Measurements from ENCODE around the gene ARHGEF28. TPM values are rescaled to one million over a fixed set of nuclear protein-coding genes. Genes with fewer than 3 reads are reported as not detected.

Gene ARHGEF28
- polyA plus RNA-seq, 1 donor from 2014 or later, result not detected

DNA sequence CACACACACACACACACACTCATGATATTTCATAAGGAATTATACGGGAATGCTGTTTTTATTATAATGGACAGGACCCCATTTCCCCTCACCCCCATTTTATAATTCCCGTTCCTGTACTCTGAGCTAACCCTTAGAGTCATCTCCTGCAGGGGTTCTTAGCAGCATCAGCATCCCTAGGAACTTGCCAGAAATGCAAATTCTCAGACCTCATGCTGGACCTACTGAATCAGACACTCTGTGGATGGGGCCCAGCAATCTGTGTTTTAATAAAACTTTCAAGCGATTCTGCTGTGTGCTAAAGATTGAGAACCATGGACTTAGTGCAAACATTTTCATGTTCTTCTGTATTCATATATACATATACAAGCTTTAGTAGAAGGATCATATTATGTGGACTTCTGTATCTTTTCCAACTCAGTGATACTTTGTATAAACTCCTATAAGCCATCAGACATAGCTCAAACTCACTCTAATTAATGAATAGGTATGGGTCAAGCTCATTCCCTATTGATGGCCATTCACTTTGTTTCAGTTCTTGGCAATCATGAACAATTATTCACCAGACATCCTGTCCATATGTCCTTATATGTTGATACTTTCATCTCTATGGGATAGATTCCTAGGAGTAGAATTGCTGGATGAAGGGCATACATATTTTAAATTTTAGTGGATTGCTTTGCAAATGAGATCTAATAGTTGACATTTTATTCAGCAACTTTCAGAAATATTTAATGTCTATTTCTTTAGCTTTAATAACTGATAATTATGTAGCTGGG is 65.5 kb downstream of the ARHGEF28 start:
- H3K27me3 ChIP-seq (ENCODE audit: insufficient read depth, low read depth, low read length), result no peaks in the 10 kb centered on the region
- H3K9ac ChIP-seq (ENCODE audit: low read length), result no peak overlapping the region
- no peak overlapping the region for H3K4me2 ChIP-seq (ENCODE audit: low read length)
- TF ChIP-seq, protein P1, sequence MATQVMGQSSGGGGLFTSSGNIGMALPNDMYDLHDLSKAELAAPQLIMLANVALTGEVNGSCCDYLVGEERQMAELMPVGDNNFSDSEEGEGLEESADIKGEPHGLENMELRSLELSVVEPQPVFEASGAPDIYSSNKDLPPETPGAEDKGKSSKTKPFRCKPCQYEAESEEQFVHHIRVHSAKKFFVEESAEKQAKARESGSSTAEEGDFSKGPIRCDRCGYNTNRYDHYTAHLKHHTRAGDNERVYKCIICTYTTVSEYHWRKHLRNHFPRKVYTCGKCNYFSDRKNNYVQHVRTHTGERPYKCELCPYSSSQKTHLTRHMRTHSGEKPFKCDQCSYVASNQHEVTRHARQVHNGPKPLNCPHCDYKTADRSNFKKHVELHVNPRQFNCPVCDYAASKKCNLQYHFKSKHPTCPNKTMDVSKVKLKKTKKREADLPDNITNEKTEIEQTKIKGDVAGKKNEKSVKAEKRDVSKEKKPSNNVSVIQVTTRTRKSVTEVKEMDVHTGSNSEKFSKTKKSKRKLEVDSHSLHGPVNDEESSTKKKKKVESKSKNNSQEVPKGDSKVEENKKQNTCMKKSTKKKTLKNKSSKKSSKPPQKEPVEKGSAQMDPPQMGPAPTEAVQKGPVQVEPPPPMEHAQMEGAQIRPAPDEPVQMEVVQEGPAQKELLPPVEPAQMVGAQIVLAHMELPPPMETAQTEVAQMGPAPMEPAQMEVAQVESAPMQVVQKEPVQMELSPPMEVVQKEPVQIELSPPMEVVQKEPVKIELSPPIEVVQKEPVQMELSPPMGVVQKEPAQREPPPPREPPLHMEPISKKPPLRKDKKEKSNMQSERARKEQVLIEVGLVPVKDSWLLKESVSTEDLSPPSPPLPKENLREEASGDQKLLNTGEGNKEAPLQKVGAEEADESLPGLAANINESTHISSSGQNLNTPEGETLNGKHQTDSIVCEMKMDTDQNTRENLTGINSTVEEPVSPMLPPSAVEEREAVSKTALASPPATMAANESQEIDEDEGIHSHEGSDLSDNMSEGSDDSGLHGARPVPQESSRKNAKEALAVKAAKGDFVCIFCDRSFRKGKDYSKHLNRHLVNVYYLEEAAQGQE (IDR thresholded peaks at IDR 0.05; ENCODE audit: borderline replicate concordance), result no peak
- TF ChIP-seq, protein P2, sequence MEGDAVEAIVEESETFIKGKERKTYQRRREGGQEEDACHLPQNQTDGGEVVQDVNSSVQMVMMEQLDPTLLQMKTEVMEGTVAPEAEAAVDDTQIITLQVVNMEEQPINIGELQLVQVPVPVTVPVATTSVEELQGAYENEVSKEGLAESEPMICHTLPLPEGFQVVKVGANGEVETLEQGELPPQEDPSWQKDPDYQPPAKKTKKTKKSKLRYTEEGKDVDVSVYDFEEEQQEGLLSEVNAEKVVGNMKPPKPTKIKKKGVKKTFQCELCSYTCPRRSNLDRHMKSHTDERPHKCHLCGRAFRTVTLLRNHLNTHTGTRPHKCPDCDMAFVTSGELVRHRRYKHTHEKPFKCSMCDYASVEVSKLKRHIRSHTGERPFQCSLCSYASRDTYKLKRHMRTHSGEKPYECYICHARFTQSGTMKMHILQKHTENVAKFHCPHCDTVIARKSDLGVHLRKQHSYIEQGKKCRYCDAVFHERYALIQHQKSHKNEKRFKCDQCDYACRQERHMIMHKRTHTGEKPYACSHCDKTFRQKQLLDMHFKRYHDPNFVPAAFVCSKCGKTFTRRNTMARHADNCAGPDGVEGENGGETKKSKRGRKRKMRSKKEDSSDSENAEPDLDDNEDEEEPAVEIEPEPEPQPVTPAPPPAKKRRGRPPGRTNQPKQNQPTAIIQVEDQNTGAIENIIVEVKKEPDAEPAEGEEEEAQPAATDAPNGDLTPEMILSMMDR (IDR thresholded peaks at IDR 0.05; ENCODE audit: poor library complexity, severe bottlenecking), result no peak
- TF ChIP-seq POLR2AphosphoS5 (IDR thresholded peaks at IDR 0.05) (no peak), RAD21 (conservative IDR thresholded peaks at IDR 0.05) (no peak), SMC3 (conservative IDR thresholded peaks at IDR 0.05; ENCODE audit: poor library complexity) (no peak), EP300 (conservative IDR thresholded peaks at IDR 0.05; ENCODE audit: poor library complexity, severe bottlenecking) (no peak), MXI1 (conservative IDR thresholded peaks at IDR 0.05; ENCODE audit: poor library complexity, severe bottlenecking) (no peak), TAF1 (IDR thresholded peaks at IDR 0.05; ENCODE audit: low read depth) (no peak), EZH2 (IDR thresholded peaks at IDR 0.05; ENCODE audit: borderline replicate concordance, insufficient read depth, low read length, poor library complexity, severe bottlenecking) (no peak)
- no peaks in the 10 kb centered on the region for H4K20me1 ChIP-seq (ENCODE audit: insufficient read depth)
- no peaks in the 10 kb centered on the region for H3K9me2 ChIP-seq (ENCODE audit: insufficient read depth, low read length)
- H3K36me3 ChIP-seq (ENCODE audit: insufficient read depth, low read length), result no peaks in the 10 kb centered on the region
- no peaks in the 10 kb centered on the region for H3F3A ChIP-seq (ENCODE audit: insufficient read depth, low read length, poor library complexity, severe bottlenecking)
- H3K9me3 ChIP-seq (ENCODE audit: low read length), result no peaks in the 10 kb centered on the region
- no peaks in the 10 kb centered on the region for H3K79me2 ChIP-seq (replicated peaks; ENCODE audit: insufficient read depth, low read length)
- no peak overlapping the region for H3K4me3 ChIP-seq (ENCODE audit: low read length)
- H2AFZ ChIP-seq (ENCODE audit: low read depth, low read length), result no peak overlapping the region
- H3K27ac ChIP-seq (ENCODE audit: low read length), result no peak overlapping the region

DNA sequence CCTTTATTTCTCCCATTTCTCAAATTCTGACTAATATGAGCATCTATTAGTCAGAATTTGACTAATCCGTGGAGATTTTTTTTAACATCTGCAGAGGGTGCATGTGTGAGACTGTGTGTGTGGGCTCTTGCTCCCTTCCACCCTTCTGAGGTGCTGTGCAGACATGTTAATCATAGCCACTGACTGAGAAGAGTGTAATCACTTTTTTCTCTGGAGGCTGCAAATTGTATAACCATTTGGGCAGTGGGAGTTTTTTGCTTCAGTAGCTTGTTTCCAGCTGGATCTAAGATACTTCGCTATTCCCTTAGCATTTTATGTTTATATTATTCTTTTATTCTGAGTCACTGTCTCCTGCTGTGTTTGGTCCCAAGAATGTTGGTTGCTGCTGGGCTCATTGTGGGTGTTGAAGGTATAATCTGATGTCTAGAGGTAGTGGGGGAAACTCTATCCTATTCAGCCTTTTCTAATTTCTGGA is 66.2 kb downstream of the ARHGEF28 start:
- H3K9ac ChIP-seq (ENCODE audit: low read length), result no peak overlapping the region
- H3K27ac ChIP-seq (ENCODE audit: low read length), result no peak overlapping the region
- H3K36me3 ChIP-seq (ENCODE audit: insufficient read depth, low read length), result no peaks in the 10 kb centered on the region

More for the DNA sequence above, 66.2 kb downstream of the ARHGEF28 start:
- Histone ChIP-seq H3K4me2 (ENCODE audit: low read length) (no peak overlapping the region), H4K20me1 (ENCODE audit: insufficient read depth) (no peaks in the 10 kb centered on the region), H2AFZ (ENCODE audit: low read depth, low read length) (no peak overlapping the region), H3K4me3 (ENCODE audit: low read length) (no peak overlapping the region), H3F3A (ENCODE audit: insufficient read depth, low read length, poor library complexity, severe bottlenecking) (no peaks in the 10 kb centered on the region), H3K9me3 (ENCODE audit: low read length) (no peaks in the 10 kb centered on the region), H3K27me3 (ENCODE audit: insufficient read depth, low read depth, low read length) (no peaks in the 10 kb centered on the region), H3K79me2 (replicated peaks; ENCODE audit: insufficient read depth, low read length) (no peaks in the 10 kb centered on the region), H3K9me2 (ENCODE audit: insufficient read depth, low read length) (no peaks in the 10 kb centered on the region)
- TF ChIP-seq TAF1 (IDR thresholded peaks at IDR 0.05; ENCODE audit: low read depth), result no peak
- no peak for TF ChIP-seq EZH2 (IDR thresholded peaks at IDR 0.05; ENCODE audit: borderline replicate concordance, insufficient read depth, low read length, poor library complexity, severe bottlenecking)
- TF ChIP-seq, protein P2 (IDR thresholded peaks at IDR 0.05; ENCODE audit: poor library complexity, severe bottlenecking), result no peak
- TF ChIP-seq EP300 (conservative IDR thresholded peaks at IDR 0.05; ENCODE audit: poor library complexity, severe bottlenecking), result no peak
- TF ChIP-seq SMC3 (conservative IDR thresholded peaks at IDR 0.05; ENCODE audit: poor library complexity), result no peak
- TF ChIP-seq POLR2AphosphoS5 (IDR thresholded peaks at IDR 0.05), result no peak
- TF ChIP-seq RAD21 (conservative IDR thresholded peaks at IDR 0.05), result no peak
- TF ChIP-seq MXI1 (conservative IDR thresholded peaks at IDR 0.05; ENCODE audit: poor library complexity, severe bottlenecking), result no peak
- TF ChIP-seq, protein P1 (IDR thresholded peaks at IDR 0.05; ENCODE audit: borderline replicate concordance), result no peak

Data from neural cell (in vitro differentiated cells).